HepG2 (cell line): Measurements from ENCODE around the gene MRI1. TPM values are rescaled to one million over a fixed set of nuclear protein-coding genes. Genes with fewer than 3 reads are reported as not detected.
A peak's percentile ranks its signal among the peaks of the same experiment; 100 is the strongest.

Source experiments
- ATF7-NPFF ChIP-seq: sonication (generic); formaldehyde crosslinking; IDR thresholded peaks from 2 replicates; pipeline ENCODE4 v1.8.1; 2023; ENCODE audit warnings: mild to moderate bottlenecking, low read depth, missing genetic modification reagents, moderate library complexity
- BCL6 ChIP-seq: IDR thresholded peaks from 2 replicates; pipeline ENCODE4 v1.6.1; 2016; ENCODE audit warnings: missing genetic modification reagents, missing compliant biosample characterization
- BORCS8-MEF2B ChIP-seq: sonication (generic); formaldehyde crosslinking; IDR thresholded peaks from 2 replicates; pipeline ENCODE4 v1.8.0; 2022; ENCODE audit warnings: mild to moderate bottlenecking, missing genetic modification reagents
- BRF2 ChIP-seq: sonication (generic); formaldehyde crosslinking; IDR thresholded peaks from 2 replicates; pipeline ENCODE4 v1.8.1; 2022; ENCODE audit warnings: mild to moderate bottlenecking, missing genetic modification reagents
- CREB1 ChIP-seq, 2 experiments: fragments of 450-650 bp in 1 of 2; IDR thresholded peaks; 2 replicates each; pipeline ENCODE4 v1.6.1; 2016 to 2017; ENCODE audit warnings: control low read depth in 1 of 2, mild to moderate bottlenecking in 1 of 2, missing compliant biosample characterization in 1 of 2, missing genetic modification characterization in 1 of 2
- ETS1 ChIP-seq: sonication (generic); formaldehyde crosslinking; IDR thresholded peaks from 2 replicates; pipeline ENCODE4 v1.4.0; 2020; ENCODE audit warnings: missing genetic modification reagents
- GATAD2A ChIP-seq: IDR thresholded peaks from 2 replicates; pipeline ENCODE4 v1.6.1; 2016
- GFI1 ChIP-seq: sonication (generic); formaldehyde crosslinking; IDR thresholded peaks from 2 replicates; pipeline ENCODE4 v1.5.0; 2020; ENCODE audit warnings: missing genetic modification reagents, mild to moderate bottlenecking, borderline replicate concordance
- HMGXB4 ChIP-seq, 2 experiments: sonication (generic) in 1 of 2; formaldehyde crosslinking in 1 of 2; IDR thresholded peaks; 2 replicates each; pipeline versions ENCODE4 v1.4.0 to v1.6.1; 2018 to 2020; ENCODE audit warnings: missing genetic modification reagents in 2 of 2, borderline replicate concordance in 1 of 2, low read depth in 1 of 2, mild to moderate bottlenecking in 1 of 2, missing biosample characterization in 1 of 2
- HNF4G ChIP-seq, 2 experiments: sonication (generic) in 1 of 2; formaldehyde crosslinking in 1 of 2; IDR thresholded peaks; 2 replicates each; pipeline versions ENCODE4 v1.4.0 to v1.6.1; 2011 to 2020; ENCODE audit warnings: borderline replicate concordance in 2 of 2, low read depth in 2 of 2, mild to moderate bottlenecking in 2 of 2, low read length in 1 of 2, missing genetic modification reagents in 1 of 2, moderate library complexity in 1 of 2
- IRF9 ChIP-seq: sonication (generic); formaldehyde crosslinking; IDR thresholded peaks from 2 replicates; pipeline ENCODE4 v1.8.0; 2022; ENCODE audit warnings: missing genetic modification reagents, mild to moderate bottlenecking, borderline replicate concordance
- ISL2 ChIP-seq: sonication (generic); formaldehyde crosslinking; IDR thresholded peaks from 2 replicates; pipeline ENCODE4 v1.5.0; 2020; ENCODE audit warnings: missing genetic modification reagents
- KAT8 ChIP-seq: IDR thresholded peaks from 2 replicates; pipeline ENCODE4 v1.6.1; 2016; ENCODE audit warnings: missing genetic modification reagents, missing compliant biosample characterization
- KLF9 ChIP-seq: IDR thresholded peaks from 2 replicates; pipeline ENCODE4 v1.6.1; 2016; ENCODE audit warnings: low read depth
- RBAK ChIP-seq: sonication (generic); formaldehyde crosslinking; IDR thresholded peaks from 2 replicates; pipeline ENCODE4 v1.5.1; 2020; ENCODE audit warnings: mild to moderate bottlenecking, missing genetic modification reagents
- SPEN ChIP-seq: sonication (generic); formaldehyde crosslinking; IDR thresholded peaks from 2 replicates; pipeline ENCODE4 v1.5.1; 2020; ENCODE audit warnings: low read depth, mild to moderate bottlenecking, missing genetic modification reagents
- TBX2 ChIP-seq: sonication (generic); formaldehyde crosslinking; IDR thresholded peaks from 2 replicates; pipeline ENCODE4 v1.5.0; 2020; ENCODE audit warnings: missing genetic modification reagents, mild to moderate bottlenecking, borderline replicate concordance
- ZBTB1 ChIP-seq: sonication (generic); formaldehyde crosslinking; IDR thresholded peaks from 2 replicates; pipeline ENCODE4 v1.4.0; 2020; ENCODE audit warnings: missing genetic modification reagents, borderline replicate concordance
- ZNF136 ChIP-seq: sonication (generic); formaldehyde crosslinking; IDR thresholded peaks from 2 replicates; pipeline ENCODE4 v1.8.1; 2022; ENCODE audit warnings: low read depth, mild to moderate bottlenecking, moderate library complexity, missing genetic modification reagents
- ZNF782 ChIP-seq: sonication (generic); formaldehyde crosslinking; IDR thresholded peaks from 2 replicates; pipeline ENCODE4 v1.4.0; 2020; ENCODE audit warnings: missing genetic modification reagents, mild to moderate bottlenecking, borderline replicate concordance
- ZNF839 ChIP-seq: sonication (generic); formaldehyde crosslinking; IDR thresholded peaks from 2 replicates; pipeline ENCODE4 v1.4.0; 2020; ENCODE audit warnings: missing genetic modification reagents, mild to moderate bottlenecking, borderline replicate concordance
- polyA plus RNA-seq, 8 experiments: library from polyadenylated mRNA; depleted of rRNA in 3 of 8; stranded (reverse) in 7 of 8; unstranded in 1 of 8; fragments of >200 nt; fragmentation: Illumina TruSeq in 4 of 8; extraction: Trizol in 4 of 8; gene quantifications; 2 replicates each; pipeline versions ENCODE4 v1.2.1 to v1.2.3, GENCODE V29; 2011 to 2016; ENCODE audit warnings: low read depth in 4 of 8, missing spikeins in 1 of 8, mixed read lengths in 1 of 8; ENCODE audit not compliant: insufficient read depth in 1 of 8
- total RNA-seq, 5 experiments: library from RNA; depleted of rRNA; stranded (reverse); fragments of >200 nt; fragmentation: Illumina TruSeq; extraction: Trizol; gene quantifications; 2 replicates each; pipeline ENCODE4 v1.2.3, GENCODE V29; 2016; ENCODE audit warnings: low read depth in 1 of 5

The MRI1 gene
- total and polyA plus RNA-seq, 2 of the 13 experiments (the other 11 are each of a cell fraction or from before 2014, with no cell fraction given): 20.1 to 20.6 TPM

- no peak; the same call in 1 of the 2 replicates for TF ChIP-seq ZNF782 (CRISPR knock-in tag)
- TF ChIP-seq IRF9 (CRISPR knock-in tag): peak; percentile 92
- TF ChIP-seq RBAK: no peak
- TF ChIP-seq GFI1: 0 out of 2 replicates have a peak, but pooled peaks have one; percentile 47
- TF ChIP-seq SPEN (CRISPR knock-in tag): peak; percentile 99
- peak; percentile 58 for TF ChIP-seq GATAD2A
- no peak; the same call in 1 of the 2 replicates for TF ChIP-seq BORCS8-MEF2B
- TF ChIP-seq KLF9 (CRISPR knock-in tag): 0 out of 2 replicates have a peak, but pooled peaks have one; percentile 25
- peak; percentile 87 to 91 for TF ChIP-seq HMGXB4 (CRISPR knock-in tag; IDR thresholded peaks at IDR 0.05; ENCODE audit: borderline replicate concordance in 1 of 2, low read depth in 1 of 2)
- TF ChIP-seq TBX2 (CRISPR knock-in tag): peak; percentile 65; the same call in 1 of the 2 replicates
- TF ChIP-seq ETS1 (CRISPR knock-in tag): no peak
- TF ChIP-seq BCL6 (CRISPR knock-in tag): peak; percentile 42; the same call in 1 of the 2 replicates
- peak; percentile 90; the same call in 1 of the 2 replicates for TF ChIP-seq ZNF136 (CRISPR knock-in tag)
- TF ChIP-seq ZBTB1: no peak
- TF ChIP-seq KAT8 (CRISPR knock-in tag): peak; percentile 97
- peak; percentile 28; the same call in 1 of the 2 replicates for TF ChIP-seq ATF7-NPFF
- TF ChIP-seq ZNF839: no peak
- peak; percentile 19; the same call in 1 of the 2 replicates for TF ChIP-seq BRF2 (CRISPR knock-in tag)
- TF ChIP-seq ISL2 (CRISPR knock-in tag): no peak; the same call in 1 of the 2 replicates
- no peak for TF ChIP-seq HNF4G (IDR thresholded peaks at IDR 0.05; ENCODE audit: borderline replicate concordance, low read depth, low read length)
- TF ChIP-seq HNF4G (CRISPR knock-in tag; IDR thresholded peaks at IDR 0.05; ENCODE audit: borderline replicate concordance, low read depth): 0 out of 2 replicates have a peak, but pooled peaks have one; percentile 17
- peak; percentile 83 for TF ChIP-seq CREB1 (IDR thresholded peaks at IDR 0.05)
- peak; percentile 97 for TF ChIP-seq CREB1 (CRISPR knock-in tag; IDR thresholded peaks at IDR 0.05)
Measured at GRCh38 chr19:13774217-13775191, 10.2 kb downstream of the MRI1 start, which contains the start of gene C19orf53 (continued).
